Activated CD4-positive, alpha-beta memory T cell treated with anti-CD3 and anti-CD28 coated beads, Interleukin-2, amount 10 ng/mL, durations not matched to agents 7 days and 5 days (primary cell): ENCODE data around the gene RAB6A. TPM values are rescaled to one million over a fixed set of nuclear protein-coding genes. Genes with fewer than 3 reads are reported as not detected.
A peak's percentile ranks its signal among the peaks of the same experiment; 100 is the strongest.
"Not testable (repeated sequence)": the region's sequence is repeated elsewhere in the genome, so short reads cannot be mapped to it uniquely, and the experiment has no call there.

Source experiments
- CTCF ChIA-PET: fragments of 350-600 bp; sonication (Branson Sonifier 250); formaldehyde crosslinking; loops from one replicate; lab custom pipeline; 2021; ENCODE audit warnings: antibody characterized with exemption, inconsistent platforms; lab: Charles Lee
- POLR2A ChIA-PET: fragments of 350-600 bp; sonication (Branson Sonifier 250); formaldehyde crosslinking; loops from one replicate; lab custom pipeline; 2021; ENCODE audit warnings: antibody characterized with exemption; lab: Charles Lee
- DNase-seq: peaks from one replicate; pipeline ENCODE4 v3.0.0-alpha.2; 2020
- H3K27ac Mint-ChIP-seq: one replicate; pipeline ENCODE4 v1.8.0; 2021; ENCODE audit warnings: mild to moderate bottlenecking, mixed read lengths
- H3K27me3 Mint-ChIP-seq: one replicate; pipeline ENCODE4 v1.8.0; 2021; ENCODE audit warnings: mixed read lengths
- H3K36me3 Mint-ChIP-seq: one replicate; pipeline ENCODE4 v1.8.0; 2021; ENCODE audit warnings: low read depth, mixed read lengths
- H3K4me1 Mint-ChIP-seq: one replicate; pipeline ENCODE4 v1.8.0; 2021; ENCODE audit warnings: mixed read lengths
- H3K4me3 Mint-ChIP-seq: one replicate; pipeline ENCODE4 v1.8.0; 2021; ENCODE audit warnings: mild to moderate bottlenecking, mixed read lengths
- H3K9me3 Mint-ChIP-seq: one replicate; pipeline ENCODE4 v1.8.0; 2021; ENCODE audit warnings: mixed read lengths
- total RNA-seq, 2 experiments: library from RNA; stranded (reverse); gene quantifications; one replicate each; pipeline ENCODE4 v1.2.3, GENCODE V29; 2021

RAB6A gene
- total RNA-seq, 2 experiments from 2014 or later: 104 to 108 TPM

GRCh38 chr11:73746701-73747100 is 14.2 kb downstream of the RAB6A start:
- POLR2A ChIA-PET: interaction anchor here (1.1 kb wide), 1 partner anchor 13 kb away, joined by 4 read pairs; no protein-coding TSS in a partner anchor
- H3K9me3 Mint-ChIP-seq: no peaks in the 10 kb centered on the region
- CTCF ChIA-PET: interaction anchor here (0.7 to 0.8 kb wide), 2 partner anchors 14 to 819 kb away, joined by 3 read pairs; partner anchors contain the start of gene RAB6A
- no peak overlapping the region for H3K27ac Mint-ChIP-seq
- peaks cover 1% of the 10 kb centered on the region for H3K36me3 Mint-ChIP-seq
- no peaks in the 10 kb centered on the region for H3K27me3 Mint-ChIP-seq
- no peak overlapping the region for H3K4me3 Mint-ChIP-seq
- H3K4me1 Mint-ChIP-seq: peaks cover 10% of the 10 kb centered on the region
- DNase-seq: no peak

- no peaks in the 10 kb centered on the region for H3K36me3 Mint-ChIP-seq
Observed at GRCh38 chr11:73743045-73743444, 17.8 kb downstream of the RAB6A start.

GRCh38 chr11:73735959-73736358 is 24.9 kb downstream of the RAB6A start:
- H3K27ac Mint-ChIP-seq, H3K4me3 Mint-ChIP-seq, POLR2A ChIA-PET, CTCF ChIA-PET, H3K4me1 Mint-ChIP-seq, H3K9me3 Mint-ChIP-seq, DNase-seq, H3K27me3 Mint-ChIP-seq: not testable (repeated sequence)
- peaks cover 20% of the 10 kb centered on the region for H3K36me3 Mint-ChIP-seq

More at GRCh38 chr11:73743045-73743444, 17.8 kb downstream of the RAB6A start:
- no peak for DNase-seq
- ChIA-PET POLR2A (no interaction called here), CTCF (no interaction called here)
- Mint-ChIP-seq H3K9me3 (no peaks in the 10 kb centered on the region), H3K27ac (no peak overlapping the region), H3K4me1 (peaks cover 5% of the 10 kb centered on the region), H3K4me3 (no peak overlapping the region), H3K27me3 (no peaks in the 10 kb centered on the region)

- DNase-seq: no peak
- H3K36me3 Mint-ChIP-seq: peaks cover 26% of the 10 kb centered on the region
- POLR2A ChIA-PET: no interaction called here
Observed at GRCh38 chr11:73734993-73735392, 25.9 kb downstream of the RAB6A start.

GRCh38 chr11:73734011-73734410 is 26.9 kb downstream of the RAB6A start:
- POLR2A ChIA-PET, H3K4me3 Mint-ChIP-seq, H3K27ac Mint-ChIP-seq, CTCF ChIA-PET, DNase-seq, H3K27me3 Mint-ChIP-seq, H3K4me1 Mint-ChIP-seq, H3K9me3 Mint-ChIP-seq: not testable (repeated sequence)
- H3K36me3 Mint-ChIP-seq: peaks cover 34% of the 10 kb centered on the region

More at GRCh38 chr11:73734993-73735392, 25.9 kb downstream of the RAB6A start:
- H3K27ac Mint-ChIP-seq: no peak overlapping the region
- peaks cover 2% of the 10 kb centered on the region for H3K4me1 Mint-ChIP-seq
- H3K27me3 Mint-ChIP-seq: no peaks in the 10 kb centered on the region
- no peaks in the 10 kb centered on the region for H3K9me3 Mint-ChIP-seq
- CTCF ChIA-PET: no interaction called here
- H3K4me3 Mint-ChIP-seq: no peak overlapping the region

- DNase-seq, H3K27ac Mint-ChIP-seq, H3K9me3 Mint-ChIP-seq, POLR2A ChIA-PET, H3K4me1 Mint-ChIP-seq, H3K4me3 Mint-ChIP-seq, H3K27me3 Mint-ChIP-seq, CTCF ChIA-PET: not testable (repeated sequence)
- H3K36me3 Mint-ChIP-seq: peaks cover 39% of the 10 kb centered on the region
Observed at GRCh38 chr11:73732936-73733335, 27.9 kb downstream of the RAB6A start.

GRCh38 chr11:73729594-73730206 is 31.2 kb downstream of the RAB6A start:
- H3K4me3 Mint-ChIP-seq: no peak overlapping the region
- ChIA-PET CTCF (no interaction called here), POLR2A (no interaction called here)
- no peaks in the 10 kb centered on the region for H3K9me3 Mint-ChIP-seq
- no peak for DNase-seq
- no peak overlapping the region for H3K27ac Mint-ChIP-seq
- no peaks in the 10 kb centered on the region for H3K27me3 Mint-ChIP-seq
- H3K36me3 Mint-ChIP-seq: peaks cover 45% of the 10 kb centered on the region
- peaks cover 2% of the 10 kb centered on the region for H3K4me1 Mint-ChIP-seq

- CTCF ChIA-PET: no interaction called here
- no peak overlapping the region for H3K4me3 Mint-ChIP-seq
- peaks cover 54% of the 10 kb centered on the region for H3K36me3 Mint-ChIP-seq
- DNase-seq: no peak
- H3K9me3 Mint-ChIP-seq: no peaks in the 10 kb centered on the region
- POLR2A ChIA-PET: no interaction called here
- no peak overlapping the region for H3K27ac Mint-ChIP-seq
- peaks cover 2% of the 10 kb centered on the region for H3K4me1 Mint-ChIP-seq
- no peaks in the 10 kb centered on the region for H3K27me3 Mint-ChIP-seq
Observed at GRCh38 chr11:73728000-73728399, 32.9 kb downstream of the RAB6A start.

- peaks cover 2% of the 10 kb centered on the region for H3K9me3 Mint-ChIP-seq
- H3K27ac Mint-ChIP-seq: no peak overlapping the region
- no peaks in the 10 kb centered on the region for H3K27me3 Mint-ChIP-seq
- ChIA-PET POLR2A (no interaction called here), CTCF (interaction anchor here (1.0 kb wide), 1 partner anchor 34 kb away, joined by 3 read pairs; the partner anchor contains the start of gene RAB6A)
- no peak for DNase-seq
- H3K4me1 Mint-ChIP-seq: peaks cover 2% of the 10 kb centered on the region
- peaks cover 51% of the 10 kb centered on the region for H3K36me3 Mint-ChIP-seq
- H3K4me3 Mint-ChIP-seq: no peak overlapping the region
Observed at GRCh38 chr11:73726825-73727224, 34.0 kb downstream of the RAB6A start.

- H3K9me3 Mint-ChIP-seq: peaks cover 5% of the 10 kb centered on the region
- DNase-seq: no peak
- no peak overlapping the region for H3K4me3 Mint-ChIP-seq
- ChIA-PET POLR2A (no interaction called here), CTCF (no interaction called here)
- H3K36me3 Mint-ChIP-seq: peaks cover 46% of the 10 kb centered on the region
- no peaks in the 10 kb centered on the region for H3K27me3 Mint-ChIP-seq
- H3K27ac Mint-ChIP-seq: no peak overlapping the region
- H3K4me1 Mint-ChIP-seq: peaks cover 16% of the 10 kb centered on the region
Observed at GRCh38 chr11:73717136-73717535, 43.7 kb downstream of the RAB6A start.

- H3K27me3 Mint-ChIP-seq: no peaks in the 10 kb centered on the region
- H3K4me1 Mint-ChIP-seq: peaks cover 16% of the 10 kb centered on the region
- POLR2A ChIA-PET: no interaction called here
- no peaks in the 10 kb centered on the region for H3K9me3 Mint-ChIP-seq
- H3K4me3 Mint-ChIP-seq: no peak overlapping the region
- peaks cover 45% of the 10 kb centered on the region for H3K36me3 Mint-ChIP-seq
- peak overlapping the region; percentile 55 for H3K27ac Mint-ChIP-seq
- DNase-seq: no peak
- CTCF ChIA-PET: no interaction called here
Observed at GRCh38 chr11:73716153-73717056, 44.5 kb downstream of the RAB6A start.

GRCh38 chr11:73715541-73715940 is 45.3 kb downstream of the RAB6A start:
- no peak overlapping the region for H3K4me3 Mint-ChIP-seq
- no peak overlapping the region for H3K27ac Mint-ChIP-seq
- ChIA-PET CTCF (no interaction called here), POLR2A (no interaction called here)
- H3K36me3 Mint-ChIP-seq: peaks cover 42% of the 10 kb centered on the region
- no peak for DNase-seq
- peaks cover 16% of the 10 kb centered on the region for H3K4me1 Mint-ChIP-seq
- no peaks in the 10 kb centered on the region for H3K27me3 Mint-ChIP-seq
- H3K9me3 Mint-ChIP-seq: no peaks in the 10 kb centered on the region

- no peak overlapping the region for H3K27ac Mint-ChIP-seq
- peaks cover 2% of the 10 kb centered on the region for H3K4me1 Mint-ChIP-seq
- ChIA-PET CTCF (no interaction called here), POLR2A (no interaction called here)
- H3K4me3 Mint-ChIP-seq: no peak overlapping the region
- no peaks in the 10 kb centered on the region for H3K27me3 Mint-ChIP-seq
- H3K36me3 Mint-ChIP-seq: peaks cover 27% of the 10 kb centered on the region
- DNase-seq: no peak
- H3K9me3 Mint-ChIP-seq: no peaks in the 10 kb centered on the region
Observed at GRCh38 chr11:73710964-73711363, 49.9 kb downstream of the RAB6A start.
